ENCODE measurements around the gene RIPPLY1.
"Not testable (repeated sequence)": the region's sequence is repeated elsewhere in the genome, so short reads cannot be mapped to it uniquely, and the experiment has no call there.

Gene RIPPLY1

GRCh38 chrX:106901781-106902219 is 1.3 kb downstream of the RIPPLY1 start:
- Mint-ChIP-seq H3K27me3 (no peaks in the 10 kb centered on the region), H3K4me1 (ENCODE audit: low read depth in 2 of 2) (no peaks in the 10 kb centered on the region), H3K27ac (no peak overlapping the region), H3K9me3 (no peaks in the 10 kb centered on the region), H3K4me3 (no peak overlapping the region), H3K36me3 (ENCODE audit: insufficient read depth) (no peaks in the 10 kb centered on the region)
- DNase-seq (no peak), ATAC-seq (replicated peaks) (no peak)

DNA sequence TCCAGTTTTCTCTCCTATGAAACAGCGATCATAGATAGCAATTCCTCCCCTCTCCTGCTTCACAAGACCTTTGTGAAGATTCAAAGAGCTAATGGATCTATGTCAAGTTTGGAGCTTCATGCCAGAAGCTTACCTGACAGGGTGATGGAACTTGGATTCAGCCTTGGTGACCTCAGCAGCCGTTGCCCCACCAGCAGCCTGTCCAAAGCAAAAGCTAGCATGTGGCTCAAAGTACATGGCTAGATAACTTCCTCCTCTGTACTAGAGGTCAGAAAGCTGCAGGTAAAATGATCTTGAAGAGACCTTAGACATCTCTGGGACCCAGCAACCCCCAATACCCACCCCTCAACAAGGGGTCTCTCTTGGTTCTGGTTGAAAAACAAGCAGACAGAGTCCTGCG is 1.8 kb downstream of the RIPPLY1 start:
- H3K4me1 Mint-ChIP-seq (ENCODE audit: low read depth in 2 of 2), result no peaks in the 10 kb centered on the region
- H3K27me3 Mint-ChIP-seq, result no peaks in the 10 kb centered on the region
- no peaks in the 10 kb centered on the region for H3K9me3 Mint-ChIP-seq
- no peaks in the 10 kb centered on the region for H3K36me3 Mint-ChIP-seq (ENCODE audit: insufficient read depth)
- DNase-seq (no peak), ATAC-seq (replicated peaks) (no peak)
- H3K27ac Mint-ChIP-seq, result no peak overlapping the region
- no peak overlapping the region for H3K4me3 Mint-ChIP-seq

DNA sequence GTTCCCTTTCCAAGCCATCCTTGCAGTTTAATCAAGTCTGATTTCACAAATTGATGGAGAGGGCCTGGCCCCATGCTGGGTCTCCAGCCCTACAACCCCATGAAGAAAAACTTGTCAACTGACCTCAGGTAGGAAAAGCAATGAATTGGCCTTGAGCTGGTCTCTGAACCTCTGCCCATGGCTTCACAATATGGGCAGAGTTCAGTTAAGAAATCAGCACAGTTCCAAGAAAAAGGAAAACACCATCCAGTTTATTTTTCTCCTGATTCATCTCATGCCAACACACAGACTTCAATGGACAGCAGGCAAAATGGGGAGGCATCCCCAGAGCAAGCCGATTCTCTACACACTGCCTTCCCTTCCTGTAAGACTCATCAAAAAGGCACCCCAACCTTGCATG is 3.3 kb downstream of the RIPPLY1 start:
- H3K9me3 Mint-ChIP-seq, result no peaks in the 10 kb centered on the region
- no peaks in the 10 kb centered on the region for H3K27me3 Mint-ChIP-seq
- no peaks in the 10 kb centered on the region for H3K4me1 Mint-ChIP-seq (ENCODE audit: low read depth in 2 of 2)
- H3K36me3 Mint-ChIP-seq (ENCODE audit: insufficient read depth), result no peaks in the 10 kb centered on the region
- DNase-seq (no peak), ATAC-seq (replicated peaks) (no peak)
- H3K4me3 Mint-ChIP-seq, result no peak overlapping the region
- no peak overlapping the region for H3K27ac Mint-ChIP-seq

DNA sequence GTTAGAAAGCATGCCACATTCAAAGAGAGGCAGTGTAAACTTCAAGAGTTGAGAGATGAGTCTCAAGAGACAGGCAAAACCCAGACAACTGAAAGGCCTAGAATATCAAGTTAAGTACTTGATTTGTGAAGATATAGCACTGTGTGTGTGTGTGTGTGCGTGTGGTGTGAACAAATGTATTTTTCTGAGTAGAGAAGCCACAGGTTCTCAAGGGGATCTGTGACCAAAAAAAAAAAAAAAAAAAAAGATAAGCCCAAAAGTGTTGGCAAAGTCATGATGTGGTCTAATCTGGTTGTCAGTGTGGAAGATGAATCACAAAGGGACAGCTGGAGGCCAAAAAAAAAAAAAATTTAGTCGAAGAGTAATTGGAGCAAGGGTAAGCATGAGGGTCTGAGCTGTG is 3.9 kb downstream of the RIPPLY1 start:
- H3K27me3 Mint-ChIP-seq, result no peaks in the 10 kb centered on the region
- H3K36me3 Mint-ChIP-seq (ENCODE audit: insufficient read depth), result no peaks in the 10 kb centered on the region
- DNase-seq, result no peak
- no peak overlapping the region for H3K4me3 Mint-ChIP-seq
- no peak overlapping the region for H3K27ac Mint-ChIP-seq
- no peaks in the 10 kb centered on the region for H3K4me1 Mint-ChIP-seq (ENCODE audit: low read depth in 2 of 2)
- no peak for ATAC-seq (replicated peaks)
- H3K9me3 Mint-ChIP-seq, result no peaks in the 10 kb centered on the region

DNA sequence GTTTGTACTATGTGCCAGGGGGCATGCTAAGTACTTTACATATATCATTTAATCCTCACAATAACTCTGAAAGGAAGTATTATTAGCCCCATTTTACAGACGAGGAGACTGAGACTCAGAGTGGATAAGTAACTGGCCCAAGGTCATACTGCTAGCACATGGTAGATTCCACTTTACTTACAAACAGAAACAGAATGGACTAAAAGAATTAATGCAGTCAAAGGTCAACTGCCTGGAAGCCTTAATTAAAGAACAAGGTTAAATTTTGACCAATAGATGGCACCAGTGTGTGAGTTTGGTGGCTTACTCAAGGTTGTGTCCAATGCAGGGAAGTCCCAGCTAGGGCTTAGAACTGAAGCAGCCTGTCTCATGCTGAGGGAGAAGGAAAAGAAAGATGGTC is 4.7 kb downstream of the RIPPLY1 start:
- ATAC-seq (replicated peaks), result peak; percentile 64
- H3K27me3 Mint-ChIP-seq, result peaks cover 0 to 3% of the 10 kb centered on the region in 2 donors
- no peaks in the 10 kb centered on the region for H3K4me1 Mint-ChIP-seq (ENCODE audit: low read depth in 2 of 2)
- H3K4me3 Mint-ChIP-seq, result no peak overlapping the region
- H3K9me3 Mint-ChIP-seq, result no peaks in the 10 kb centered on the region
- H3K27ac Mint-ChIP-seq, result peak overlapping the region in 1 of 2 donors; percentile 76
- H3K36me3 Mint-ChIP-seq (ENCODE audit: insufficient read depth), result no peaks in the 10 kb centered on the region
- peak in 1 of 3 experiments; percentile 6 for DNase-seq

DNA sequence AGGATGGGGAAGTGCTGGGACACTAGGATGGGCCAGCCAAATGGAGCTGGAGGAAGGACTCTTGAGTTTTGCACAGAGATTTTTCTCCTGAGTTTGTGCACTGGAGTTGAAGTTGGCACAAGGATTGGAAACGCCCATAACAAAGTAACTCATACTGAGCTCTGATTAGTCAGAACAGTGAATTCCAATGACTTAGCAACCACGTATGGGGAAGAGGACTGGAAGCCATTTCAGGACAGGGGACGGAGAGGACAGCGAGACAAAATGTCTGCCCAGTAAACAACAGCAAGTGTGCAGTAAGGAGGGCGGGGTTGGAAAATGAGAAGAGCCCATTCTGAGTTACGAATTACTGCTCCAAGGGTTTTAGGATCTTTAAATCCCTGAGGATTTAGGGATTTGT is 5.9 kb downstream of the RIPPLY1 start:
- H3K27me3 Mint-ChIP-seq, result peaks cover 0 to 7% of the 10 kb centered on the region in 2 donors
- no peak overlapping the region for H3K27ac Mint-ChIP-seq
- no peaks in the 10 kb centered on the region for H3K9me3 Mint-ChIP-seq
- no peak overlapping the region for H3K4me3 Mint-ChIP-seq
- ATAC-seq (replicated peaks), result no peak
- no peaks in the 10 kb centered on the region for H3K4me1 Mint-ChIP-seq (ENCODE audit: low read depth in 2 of 2)
- H3K36me3 Mint-ChIP-seq (ENCODE audit: insufficient read depth), result no peaks in the 10 kb centered on the region
- no peak for DNase-seq

- H3K4me1 Mint-ChIP-seq (ENCODE audit: low read depth in 2 of 2), result no peaks in the 10 kb centered on the region
- no peaks in the 10 kb centered on the region for H3K36me3 Mint-ChIP-seq (ENCODE audit: insufficient read depth)
- no peak for DNase-seq
- no peak overlapping the region for H3K4me3 Mint-ChIP-seq
- no peaks in the 10 kb centered on the region for H3K9me3 Mint-ChIP-seq
- ATAC-seq (replicated peaks), result no peak
- H3K27me3 Mint-ChIP-seq, result peaks cover 0 to 12% of the 10 kb centered on the region in 2 donors
- no peak overlapping the region for H3K27ac Mint-ChIP-seq
Observed at GRCh38 chrX:106894978-106895452, 8.1 kb downstream of the RIPPLY1 start.

DNA sequence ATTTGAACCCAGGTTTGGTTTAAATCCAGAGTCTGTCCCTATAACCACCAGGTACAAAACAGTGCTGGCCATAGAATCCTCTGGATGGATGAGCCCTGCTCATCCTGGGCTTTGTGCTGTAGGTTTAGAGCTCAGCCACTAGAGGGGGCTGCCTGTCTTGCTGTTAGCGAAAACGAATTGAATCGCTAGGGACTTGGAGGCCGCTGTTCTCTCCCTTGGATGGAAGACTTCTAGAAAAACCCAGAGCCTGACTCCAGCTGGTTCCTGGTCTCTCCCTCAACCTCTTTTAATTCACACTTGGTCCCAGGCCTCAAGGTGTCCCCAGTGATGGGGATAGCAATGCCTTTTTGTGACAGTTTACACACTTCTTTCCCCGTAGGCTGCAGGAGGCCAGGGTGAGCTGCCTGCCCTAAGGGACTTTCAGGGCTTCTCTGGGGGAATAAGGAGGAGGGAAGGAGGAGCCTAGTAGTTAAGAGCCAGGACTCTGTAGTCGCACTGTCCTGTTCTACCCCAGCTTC is 8.7 kb downstream of the RIPPLY1 start:
- Mint-ChIP-seq H3K27ac (no peak overlapping the region), H3K4me1 (ENCODE audit: low read depth in 2 of 2) (no peaks in the 10 kb centered on the region), H3K4me3 (no peak overlapping the region), H3K9me3 (no peaks in the 10 kb centered on the region), H3K36me3 (ENCODE audit: insufficient read depth) (no peaks in the 10 kb centered on the region), H3K27me3 (peaks cover 0 to 12% of the 10 kb centered on the region in 2 donors)
- ATAC-seq (replicated peaks) (peak; percentile 51), DNase-seq (peak; percentile 17 to 25 (median 23))

DNA sequence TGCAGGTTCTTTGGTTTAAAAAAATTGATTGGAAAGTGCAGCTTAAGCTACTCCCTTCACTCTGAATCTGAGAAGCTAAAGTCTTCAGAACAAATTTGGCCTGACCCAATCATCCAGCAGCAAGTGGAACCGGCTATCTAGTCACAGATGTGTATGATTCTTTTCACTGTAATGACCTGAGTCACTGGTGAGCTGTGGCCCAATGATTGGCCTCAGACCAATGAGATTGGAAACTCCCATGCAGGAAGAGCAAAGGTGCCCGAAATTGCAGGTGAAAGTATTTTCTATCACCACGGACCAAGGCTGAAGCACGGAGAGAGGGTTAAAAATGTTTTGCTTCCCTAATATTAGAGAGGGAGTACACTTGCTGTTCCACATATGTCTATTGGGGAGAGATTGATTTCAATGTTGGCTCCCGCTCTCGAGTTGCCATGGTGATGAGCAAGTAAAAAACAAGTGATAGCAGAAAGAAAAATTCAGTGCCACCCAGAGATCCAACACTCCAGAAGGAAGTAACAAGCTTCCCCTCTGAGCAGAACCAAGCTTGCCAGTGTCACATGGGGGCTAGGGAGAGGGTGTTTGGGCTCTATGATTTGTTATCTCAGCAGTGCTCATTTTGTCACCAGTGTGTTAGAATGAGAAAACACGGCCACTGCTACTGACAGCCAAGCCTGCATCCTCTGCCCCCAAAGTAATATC is 11.2 kb downstream of the RIPPLY1 start:
- Mint-ChIP-seq H3K36me3 (ENCODE audit: insufficient read depth) (no peaks in the 10 kb centered on the region), H3K9me3 (no peaks in the 10 kb centered on the region), H3K27ac (no peak overlapping the region), H3K27me3 (peaks cover 11 to 20% of the 10 kb centered on the region in 2 donors), H3K4me3 (no peak overlapping the region), H3K4me1 (ENCODE audit: low read depth in 2 of 2) (no peaks in the 10 kb centered on the region)
- DNase-seq (no peak), ATAC-seq (replicated peaks) (no peak)

- Mint-ChIP-seq H3K4me3 (no peak overlapping the region), H3K27ac (no peak overlapping the region), H3K4me1 (ENCODE audit: low read depth in 2 of 2) (no peaks in the 10 kb centered on the region), H3K27me3 (peaks cover 11 to 21% of the 10 kb centered on the region in 2 donors), H3K36me3 (ENCODE audit: insufficient read depth) (no peaks in the 10 kb centered on the region), H3K9me3 (no peaks in the 10 kb centered on the region)
- DNase-seq (no peak), ATAC-seq (replicated peaks) (no peak)
Observed at GRCh38 chrX:106889468-106889867, 13.7 kb downstream of the RIPPLY1 start.

- no peak overlapping the region for H3K4me3 Mint-ChIP-seq
- ATAC-seq (replicated peaks), result no peak
Observed at GRCh38 chrX:106875151-106875550, 28.0 kb downstream of the RIPPLY1 start.

GRCh38 chrX:106874075-106874474 is 29.1 kb downstream of the RIPPLY1 start:
- no peak overlapping the region for H3K27ac Mint-ChIP-seq

More at GRCh38 chrX:106875151-106875550, 28.0 kb downstream of the RIPPLY1 start:
- Mint-ChIP-seq H3K27me3 (peaks cover 28 to 39% of the 10 kb centered on the region in 2 donors), H3K4me1 (ENCODE audit: low read depth in 2 of 2) (no peaks in the 10 kb centered on the region), H3K27ac (no peak overlapping the region), H3K9me3 (no peaks in the 10 kb centered on the region), H3K36me3 (ENCODE audit: insufficient read depth) (no peaks in the 10 kb centered on the region)
- DNase-seq, result no peak

GRCh38 chrX:106872796-106873195 is 30.3 kb downstream of the RIPPLY1 start:
- H3K27me3 Mint-ChIP-seq, result peaks cover 12 to 16% of the 10 kb centered on the region in 2 donors
- H3K4me1 Mint-ChIP-seq (ENCODE audit: low read depth in 2 of 2); ATAC-seq (replicated peaks); DNase-seq; H3K27ac Mint-ChIP-seq; H3K9me3 Mint-ChIP-seq; H3K4me3 Mint-ChIP-seq; H3K36me3 Mint-ChIP-seq (ENCODE audit: insufficient read depth): not testable (repeated sequence)

More at GRCh38 chrX:106874075-106874474, 29.1 kb downstream of the RIPPLY1 start:
- no peak for ATAC-seq (replicated peaks)
- DNase-seq, result no peak
- no peak overlapping the region for H3K4me3 Mint-ChIP-seq
- H3K36me3 Mint-ChIP-seq (ENCODE audit: insufficient read depth), result no peaks in the 10 kb centered on the region
- no peaks in the 10 kb centered on the region for H3K9me3 Mint-ChIP-seq
- no peaks in the 10 kb centered on the region for H3K4me1 Mint-ChIP-seq (ENCODE audit: low read depth in 2 of 2)
- peaks cover 18 to 29% of the 10 kb centered on the region in 2 donors for H3K27me3 Mint-ChIP-seq

- ATAC-seq (replicated peaks) (no peak), DNase-seq (no peak)
- Mint-ChIP-seq H3K4me3 (no peak overlapping the region), H3K4me1 (ENCODE audit: low read depth in 2 of 2) (no peaks in the 10 kb centered on the region), H3K27ac (no peak overlapping the region), H3K9me3 (no peaks in the 10 kb centered on the region), H3K27me3 (peaks cover 21% of the 10 kb centered on the region in 2 donors), H3K36me3 (ENCODE audit: insufficient read depth) (no peaks in the 10 kb centered on the region)
Observed at GRCh38 chrX:106863697-106864096, 39.4 kb downstream of the RIPPLY1 start.

Data from effector memory CD8-positive, alpha-beta T cell (primary cell).